Measurements from ENCODE around the gene COPS9.

DNA sequence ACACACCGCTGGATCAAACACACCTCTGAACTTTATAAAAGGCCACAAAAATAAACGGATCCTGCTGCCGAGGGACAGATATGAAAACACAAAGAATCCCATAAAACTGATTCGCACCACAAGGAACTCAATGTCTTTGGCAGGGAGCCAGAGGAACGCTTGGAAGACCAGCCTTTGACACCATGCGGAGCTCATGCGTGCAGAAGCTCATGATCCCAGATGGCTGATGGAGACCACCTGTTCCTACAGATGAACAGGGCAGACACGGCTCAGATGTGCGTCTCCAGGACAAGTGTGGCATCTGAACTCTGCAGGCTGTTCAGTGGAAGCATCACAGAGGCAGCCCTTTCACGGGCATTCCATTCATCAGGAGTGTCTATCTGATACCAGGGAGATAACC is 24.9 kb downstream of the COPS9 start:
- TF ChIP-seq EZH2 (IDR thresholded peaks at IDR 0.05; ENCODE audit: low read length): no peak
- TF ChIP-seq, protein P1, sequence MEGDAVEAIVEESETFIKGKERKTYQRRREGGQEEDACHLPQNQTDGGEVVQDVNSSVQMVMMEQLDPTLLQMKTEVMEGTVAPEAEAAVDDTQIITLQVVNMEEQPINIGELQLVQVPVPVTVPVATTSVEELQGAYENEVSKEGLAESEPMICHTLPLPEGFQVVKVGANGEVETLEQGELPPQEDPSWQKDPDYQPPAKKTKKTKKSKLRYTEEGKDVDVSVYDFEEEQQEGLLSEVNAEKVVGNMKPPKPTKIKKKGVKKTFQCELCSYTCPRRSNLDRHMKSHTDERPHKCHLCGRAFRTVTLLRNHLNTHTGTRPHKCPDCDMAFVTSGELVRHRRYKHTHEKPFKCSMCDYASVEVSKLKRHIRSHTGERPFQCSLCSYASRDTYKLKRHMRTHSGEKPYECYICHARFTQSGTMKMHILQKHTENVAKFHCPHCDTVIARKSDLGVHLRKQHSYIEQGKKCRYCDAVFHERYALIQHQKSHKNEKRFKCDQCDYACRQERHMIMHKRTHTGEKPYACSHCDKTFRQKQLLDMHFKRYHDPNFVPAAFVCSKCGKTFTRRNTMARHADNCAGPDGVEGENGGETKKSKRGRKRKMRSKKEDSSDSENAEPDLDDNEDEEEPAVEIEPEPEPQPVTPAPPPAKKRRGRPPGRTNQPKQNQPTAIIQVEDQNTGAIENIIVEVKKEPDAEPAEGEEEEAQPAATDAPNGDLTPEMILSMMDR (optimal IDR thresholded peaks at IDR 0.05 in 1 of 3, IDR thresholded peaks at IDR 0.05 in 1 of 3, conservative IDR thresholded peaks at IDR 0.05 in 1 of 3; ENCODE audit: extremely low read depth in 1 of 3, insufficient read depth in 2 of 3, low read length in 3 of 3): no peak

Data from keratinocyte (primary cell).